Mesothelial cell of epicardium (in vitro differentiated cells): ENCODE results near the gene LUM. TPM values are rescaled to one million over a fixed set of nuclear protein-coding genes. Genes with fewer than 3 reads are reported as not detected.
"Not testable (repeated sequence)": the region's sequence is repeated elsewhere in the genome, so short reads cannot be mapped to it uniquely, and the experiment has no call there.

Source experiments
- DNase-seq, 2 experiments: peaks; one replicate each; pipeline ENCODE4 v3.0.0; 2021; ENCODE audit warnings: low spot score in 2 of 2; ENCODE audit not compliant: unreplicated experiment in 2 of 2
- H3K27ac Mint-ChIP-seq: 2 replicates; pipeline ENCODE4 v1.8.0; 2021; ENCODE audit warnings: mixed read lengths
- H3K27me3 Mint-ChIP-seq: 2 replicates; pipeline ENCODE4 v1.8.0; 2021; ENCODE audit warnings: low read depth, mixed read lengths
- H3K36me3 Mint-ChIP-seq: 2 replicates; pipeline ENCODE4 v1.8.0; 2021; ENCODE audit warnings: mixed read lengths
- H3K4me1 Mint-ChIP-seq: 2 replicates; pipeline ENCODE4 v1.8.0; 2021; ENCODE audit warnings: mixed read lengths
- H3K4me3 Mint-ChIP-seq: 2 replicates; pipeline ENCODE4 v1.8.0; 2021; ENCODE audit warnings: mild to moderate bottlenecking, moderate library complexity, mixed read lengths
- H3K9me3 Mint-ChIP-seq: 2 replicates; pipeline ENCODE4 v1.8.0; 2021; ENCODE audit warnings: mixed read lengths
- total RNA-seq: library from RNA; stranded (reverse); gene quantifications from 3 replicates; pipeline ENCODE4 v1.2.1, GENCODE V29; 2021
- TF ChIP-seq, protein P1 (sequence below): fragments of 200-600 bp; sonication (generic); IDR thresholded peaks from one replicate; pipeline ENCODE4 v1.5.0; 2021; ENCODE audit warnings: antibody characterized with exemption; ENCODE audit not compliant: unreplicated experiment

The LUM gene
- total RNA-seq, 1 donor from 2014 or later = 508 TPM

DNA sequence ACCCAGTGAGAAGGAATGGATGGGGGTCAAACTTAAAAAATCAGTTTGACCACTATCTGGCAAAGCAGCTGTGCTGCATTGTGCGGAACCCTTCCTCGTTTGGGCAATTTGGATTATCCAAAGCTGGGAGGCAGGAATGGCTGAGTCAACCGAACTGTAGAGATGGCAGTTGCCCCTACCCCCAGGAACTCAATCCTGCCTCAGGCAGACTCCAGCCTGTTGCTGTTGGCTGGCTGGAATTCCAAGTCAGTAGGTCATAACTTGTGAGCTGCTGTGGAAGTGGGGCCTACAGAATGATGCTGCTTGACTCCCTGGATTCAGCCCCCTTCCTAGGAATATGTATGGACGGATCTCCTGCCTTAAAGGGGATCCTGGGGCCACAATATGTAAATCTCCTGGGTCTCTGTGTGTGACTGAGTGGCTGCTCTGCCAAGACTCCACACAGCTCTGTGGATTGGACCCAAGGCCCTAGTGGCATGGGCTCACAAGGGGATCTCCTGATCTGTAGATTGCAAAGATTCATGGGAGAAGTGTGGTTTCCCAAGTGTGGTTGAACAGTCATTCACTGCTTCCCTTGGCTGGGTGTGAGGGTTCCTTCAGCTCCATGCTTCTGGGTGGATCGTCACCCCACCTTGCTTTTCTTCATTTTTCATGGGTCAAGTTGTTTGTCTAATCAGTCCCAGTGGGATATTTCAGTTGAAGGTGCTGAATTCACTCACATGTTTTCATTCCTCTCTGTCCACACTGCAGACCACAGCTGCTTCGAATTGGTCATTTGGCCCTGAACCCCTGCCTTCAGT, 19.2 kb downstream of the LUM start:
- TF ChIP-seq, protein P1, sequence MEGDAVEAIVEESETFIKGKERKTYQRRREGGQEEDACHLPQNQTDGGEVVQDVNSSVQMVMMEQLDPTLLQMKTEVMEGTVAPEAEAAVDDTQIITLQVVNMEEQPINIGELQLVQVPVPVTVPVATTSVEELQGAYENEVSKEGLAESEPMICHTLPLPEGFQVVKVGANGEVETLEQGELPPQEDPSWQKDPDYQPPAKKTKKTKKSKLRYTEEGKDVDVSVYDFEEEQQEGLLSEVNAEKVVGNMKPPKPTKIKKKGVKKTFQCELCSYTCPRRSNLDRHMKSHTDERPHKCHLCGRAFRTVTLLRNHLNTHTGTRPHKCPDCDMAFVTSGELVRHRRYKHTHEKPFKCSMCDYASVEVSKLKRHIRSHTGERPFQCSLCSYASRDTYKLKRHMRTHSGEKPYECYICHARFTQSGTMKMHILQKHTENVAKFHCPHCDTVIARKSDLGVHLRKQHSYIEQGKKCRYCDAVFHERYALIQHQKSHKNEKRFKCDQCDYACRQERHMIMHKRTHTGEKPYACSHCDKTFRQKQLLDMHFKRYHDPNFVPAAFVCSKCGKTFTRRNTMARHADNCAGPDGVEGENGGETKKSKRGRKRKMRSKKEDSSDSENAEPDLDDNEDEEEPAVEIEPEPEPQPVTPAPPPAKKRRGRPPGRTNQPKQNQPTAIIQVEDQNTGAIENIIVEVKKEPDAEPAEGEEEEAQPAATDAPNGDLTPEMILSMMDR = no peak
- H3K4me3 Mint-ChIP-seq = no peak overlapping the region
- peaks cover 36% of the 10 kb centered on the region for H3K36me3 Mint-ChIP-seq
- H3K9me3 Mint-ChIP-seq = peaks cover 57% of the 10 kb centered on the region
- H3K27me3 Mint-ChIP-seq = no peaks in the 10 kb centered on the region
- H3K27ac Mint-ChIP-seq = no peak overlapping the region
- DNase-seq = no peak
- peaks cover 14% of the 10 kb centered on the region for H3K4me1 Mint-ChIP-seq

DNA sequence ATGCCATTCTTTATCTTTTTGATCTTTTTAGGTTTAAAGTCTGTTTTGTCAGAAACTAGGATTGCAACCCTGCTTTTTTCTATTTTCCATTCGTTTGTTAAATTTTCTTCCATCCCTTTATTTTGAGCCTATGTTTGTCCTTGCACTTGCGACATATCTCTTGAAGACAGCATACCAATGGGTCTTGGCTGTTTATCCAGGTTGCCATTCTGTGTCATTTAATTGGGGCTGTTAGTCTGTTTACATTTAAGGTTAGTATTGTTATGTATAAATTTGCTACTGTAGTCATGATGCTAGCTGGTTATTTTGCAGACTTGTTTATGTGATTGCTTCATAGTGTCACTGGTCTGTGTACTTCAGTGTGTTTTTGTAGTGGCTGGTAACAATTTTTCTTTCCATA, 21.3 kb downstream of the LUM start:
- DNase-seq, H3K27ac Mint-ChIP-seq, H3K4me3 Mint-ChIP-seq, H3K27me3 Mint-ChIP-seq: not testable (repeated sequence)
- peaks cover 57% of the 10 kb centered on the region for H3K9me3 Mint-ChIP-seq
- H3K4me1 Mint-ChIP-seq = peaks cover 14% of the 10 kb centered on the region
- H3K36me3 Mint-ChIP-seq = peaks cover 34% of the 10 kb centered on the region

DNA sequence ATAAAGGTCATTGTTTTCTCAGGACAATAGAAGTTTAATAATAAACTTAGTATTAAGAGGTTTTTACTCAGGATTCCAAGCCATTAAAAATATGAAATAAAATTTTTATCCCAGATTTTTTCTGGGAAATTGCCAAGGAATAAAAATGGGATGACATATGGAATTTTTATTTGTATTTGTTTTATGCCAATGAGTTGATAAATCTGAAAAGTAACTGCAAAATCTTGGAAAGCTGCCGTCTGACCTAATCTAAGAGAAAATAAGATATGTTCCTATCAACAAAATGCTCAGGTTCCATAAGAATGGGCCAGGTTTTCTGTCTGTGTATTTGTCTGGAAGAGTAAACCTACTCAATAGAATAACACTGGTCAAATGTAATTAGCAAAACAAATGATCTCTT, 31.3 kb downstream of the LUM start:
- Mint-ChIP-seq H3K27me3 (no peaks in the 10 kb centered on the region), H3K4me1 (peaks cover 18% of the 10 kb centered on the region), H3K27ac (no peak overlapping the region), H3K36me3 (no peaks in the 10 kb centered on the region), H3K9me3 (peaks cover 6% of the 10 kb centered on the region), H3K4me3 (no peak overlapping the region)
- DNase-seq = no peak
- TF ChIP-seq, protein P1 = no peak

DNA sequence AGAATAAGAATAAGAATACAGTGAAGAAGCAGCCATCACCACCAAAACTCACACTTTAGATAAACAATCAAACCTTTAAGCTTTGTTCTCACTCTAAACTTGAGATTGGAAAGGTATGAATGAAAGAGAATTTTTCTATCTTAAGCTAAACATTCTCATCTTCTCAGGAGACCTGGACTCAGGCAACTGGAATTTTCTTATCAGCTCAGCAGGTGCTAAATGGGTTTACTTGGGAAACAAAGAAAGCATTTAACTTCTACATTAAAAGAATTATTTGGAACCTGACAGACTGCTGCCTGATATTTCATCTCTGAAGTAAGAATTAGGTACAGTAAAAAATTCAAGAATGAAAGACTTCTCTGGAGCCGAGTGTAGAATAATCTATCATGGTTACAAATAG, 32.8 kb downstream of the LUM start:
- no peaks in the 10 kb centered on the region for H3K27me3 Mint-ChIP-seq
- DNase-seq = no peak
- H3K4me1 Mint-ChIP-seq = peaks cover 33% of the 10 kb centered on the region
- H3K36me3 Mint-ChIP-seq = no peaks in the 10 kb centered on the region
- TF ChIP-seq, protein P1 = no peak
- H3K27ac Mint-ChIP-seq = peak overlapping the region; percentile 22
- no peak overlapping the region for H3K4me3 Mint-ChIP-seq
- H3K9me3 Mint-ChIP-seq = peaks cover 6% of the 10 kb centered on the region

DNA sequence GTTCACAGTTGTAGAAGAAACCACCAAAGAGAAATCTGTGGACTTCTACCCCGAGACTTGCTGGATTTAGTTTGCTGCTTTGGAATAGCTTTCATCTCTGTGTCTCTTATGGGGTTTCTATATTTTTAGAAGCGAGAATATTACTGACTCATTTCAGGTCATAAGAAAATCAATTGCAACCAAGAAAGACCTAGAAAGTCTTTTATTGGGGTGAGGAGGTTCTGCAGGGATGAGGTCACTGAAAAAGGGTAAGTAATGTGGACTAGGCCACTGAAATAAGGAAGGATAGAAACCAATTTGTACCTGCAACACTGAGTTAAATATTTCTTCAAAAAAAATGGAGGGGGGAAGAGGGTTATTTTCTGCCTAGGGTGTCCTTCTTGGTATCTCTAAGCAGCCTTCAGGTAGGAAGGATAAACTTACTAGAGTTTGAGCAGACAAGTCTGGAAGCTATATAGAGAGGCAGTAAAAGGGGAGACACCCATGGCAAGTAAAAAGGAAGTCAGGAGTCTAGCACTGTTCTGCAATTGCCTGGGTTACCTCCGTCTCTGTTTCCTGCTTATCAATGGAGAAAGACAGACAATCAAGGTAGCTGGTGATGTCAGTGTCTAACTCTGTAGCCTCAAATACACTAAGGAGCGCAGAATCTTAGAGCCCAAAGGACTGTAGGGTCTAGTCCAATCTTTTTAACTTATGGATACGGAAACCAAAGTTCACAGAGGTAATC, 33.9 kb downstream of the LUM start:
- TF ChIP-seq, protein P1 = no peak
- H3K27ac Mint-ChIP-seq = no peak overlapping the region

DNA sequence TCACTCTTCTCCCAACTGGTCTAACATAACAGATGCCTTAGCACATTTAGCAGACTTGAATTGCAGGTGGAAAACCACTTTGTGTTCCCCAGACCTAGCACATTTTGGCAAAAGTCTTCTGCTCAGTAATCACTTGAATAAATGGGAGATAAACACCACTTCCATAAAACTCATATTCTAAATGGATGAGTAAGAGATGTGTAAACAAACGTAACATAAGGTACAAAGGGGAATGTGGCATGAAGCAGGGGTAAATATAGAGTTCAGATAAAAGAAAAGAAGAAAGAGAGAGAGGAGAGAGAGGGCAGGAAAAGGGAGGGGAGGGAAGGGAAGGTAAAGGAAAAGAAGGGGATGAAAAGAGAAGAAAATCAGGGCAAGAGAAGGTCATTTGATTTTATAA, 36.4 kb downstream of the LUM start:
- TF ChIP-seq, protein P1 = no peak
- DNase-seq = no peak
- Mint-ChIP-seq H3K9me3 (no peaks in the 10 kb centered on the region), H3K27ac (no peak overlapping the region), H3K36me3 (no peaks in the 10 kb centered on the region), H3K4me1 (peaks cover 36% of the 10 kb centered on the region), H3K4me3 (no peak overlapping the region), H3K27me3 (no peaks in the 10 kb centered on the region)

More for the DNA sequence above, 33.9 kb downstream of the LUM start:
- Mint-ChIP-seq H3K4me1 (peaks cover 36% of the 10 kb centered on the region), H3K36me3 (no peaks in the 10 kb centered on the region), H3K27me3 (no peaks in the 10 kb centered on the region), H3K9me3 (peaks cover 6% of the 10 kb centered on the region), H3K4me3 (no peak overlapping the region)
- DNase-seq = no peak
